NB4 (cell line): Measurements from ENCODE around the gene KIAA1328.
"Not testable (repeated sequence)": the region's sequence is repeated elsewhere in the genome, so short reads cannot be mapped to it uniquely, and the experiment has no call there.

Experiments used
- DNase-seq: peaks from one replicate; pipeline ENCODE4 v3.0.0; 2010; ENCODE audit warnings: low read depth
- H3K4me3 ChIP-seq: one replicate; pipeline ENCODE4 v1.5.1; 2011; ENCODE audit warnings: mild to moderate bottlenecking, low read depth, low read length, moderate library complexity
- CTCF ChIP-seq: IDR thresholded peaks from one replicate; pipeline ENCODE4 v1.5.1; 2012; ENCODE audit warnings: low read depth, low read length
- MAX ChIP-seq: IDR thresholded peaks from 2 replicates; pipeline ENCODE4 v1.6.1; 2011; ENCODE audit warnings: low read depth, low read length
- MYC ChIP-seq: IDR thresholded peaks from 2 replicates; pipeline ENCODE4 v1.6.1; 2011; ENCODE audit warnings: low read depth, low read length
- POLR2A ChIP-seq: IDR thresholded peaks from 2 replicates; pipeline ENCODE4 v1.6.1; 2011; ENCODE audit warnings: mild to moderate bottlenecking; ENCODE audit not compliant: insufficient read length; ENCODE audit errors: extremely low read depth

Gene KIAA1328

DNA sequence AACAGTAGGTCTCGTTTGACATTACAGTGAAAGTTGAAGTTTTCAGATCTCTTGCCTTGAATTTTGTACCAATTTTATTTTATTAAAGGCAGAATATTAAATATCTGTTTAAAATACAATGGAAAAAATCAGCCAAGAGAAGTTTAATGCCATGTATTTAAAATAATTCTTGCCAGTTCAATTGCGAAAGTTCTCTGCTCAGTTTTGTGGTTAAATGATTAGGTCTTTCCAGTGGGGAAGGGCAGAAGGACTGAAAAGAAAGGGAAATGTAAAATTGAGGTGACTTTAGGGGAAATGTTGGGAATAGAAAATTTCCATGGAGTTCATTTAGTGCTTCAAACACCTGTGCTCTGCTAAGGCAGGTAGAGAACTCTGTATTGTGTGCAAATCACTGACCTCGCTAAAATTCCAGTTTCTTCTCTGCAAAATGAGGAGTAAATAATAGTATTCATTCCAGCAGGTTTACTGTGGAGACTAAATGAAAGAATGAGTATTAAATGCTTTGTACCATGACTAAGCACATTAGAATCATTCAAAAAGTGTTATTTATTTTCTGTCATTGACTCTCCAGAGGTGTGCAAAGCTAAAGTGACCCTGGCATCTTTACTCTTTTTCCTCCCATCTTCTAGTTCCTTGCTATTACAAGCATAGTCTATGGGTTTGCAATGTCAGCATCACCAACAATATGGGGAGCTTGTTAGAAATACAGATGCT, 74.4 kb downstream of the KIAA1328 start:
- peak; percentile 1 for DNase-seq
- H3K4me3 ChIP-seq: no peak overlapping the region
- TF ChIP-seq CTCF (no peak), MAX (no peak), MYC (no peak), POLR2A (no peak)

DNA sequence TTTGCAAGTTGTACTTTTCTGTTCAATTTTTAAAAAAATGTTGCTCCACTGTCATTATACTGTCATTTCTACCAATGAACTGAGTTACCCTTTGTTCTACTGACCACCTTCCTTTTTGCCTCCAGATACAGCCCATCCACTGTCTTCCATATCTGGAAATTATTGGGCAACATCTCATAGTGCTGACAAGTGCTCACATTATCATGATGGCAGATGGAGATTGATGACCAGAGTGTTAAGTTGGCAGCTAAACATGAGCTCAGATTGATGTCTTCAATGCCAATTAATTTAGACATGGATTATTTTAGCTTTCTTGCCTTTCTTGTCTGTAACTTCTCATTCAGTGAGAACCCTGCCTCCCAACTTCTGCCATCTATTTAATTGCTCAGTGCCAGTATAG, 76.6 kb downstream of the KIAA1328 start:
- H3K4me3 ChIP-seq: no peak overlapping the region
- no peak for TF ChIP-seq MYC
- TF ChIP-seq MAX: no peak
- no peak for TF ChIP-seq POLR2A
- no peak for TF ChIP-seq CTCF

DNA sequence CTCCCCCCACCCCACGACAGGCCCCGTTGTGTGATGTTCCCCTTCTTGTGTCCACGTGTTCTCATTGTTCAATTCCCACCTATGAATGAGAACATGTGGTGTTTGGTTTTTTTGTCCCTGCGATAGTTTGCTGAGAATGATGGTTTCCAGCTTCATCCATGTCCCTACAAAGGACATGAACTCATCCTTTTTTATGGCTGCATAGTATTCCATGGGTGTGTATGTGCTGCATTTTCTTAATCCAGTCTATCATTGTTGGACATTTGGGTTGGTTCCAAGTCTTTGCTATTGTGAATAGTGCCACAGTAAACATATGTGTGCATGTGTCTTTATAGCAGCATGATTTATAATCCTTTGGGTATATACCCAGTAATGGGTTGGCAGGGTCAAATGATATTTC, 80.4 kb downstream of the KIAA1328 start:
- DNase-seq, H3K4me3 ChIP-seq: not testable (repeated sequence)

More for the DNA sequence above, 76.6 kb downstream of the KIAA1328 start:
- DNase-seq: no peak

DNA sequence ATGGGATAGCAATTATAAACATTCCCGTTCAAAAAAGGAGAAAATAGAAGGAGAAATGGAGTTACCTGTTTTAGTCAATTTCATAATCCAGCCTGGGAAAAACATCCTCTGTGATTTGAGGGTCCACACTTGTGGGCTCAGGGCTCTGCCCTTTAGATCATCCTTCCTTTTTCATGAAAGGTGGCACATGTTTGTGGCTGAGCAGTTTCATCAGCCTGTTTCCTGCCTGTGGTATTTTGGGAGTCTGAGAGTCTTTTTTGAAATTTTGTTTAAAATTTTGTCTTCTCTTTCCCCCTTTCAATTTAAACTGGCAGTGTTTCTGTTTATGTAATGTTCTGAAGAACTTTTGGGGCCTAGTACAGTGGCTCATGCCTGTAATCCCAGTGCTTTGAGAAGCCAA, 84.0 kb downstream of the KIAA1328 start:
- H3K4me3 ChIP-seq: no peak overlapping the region
- peak; percentile 29 for DNase-seq
- 0 out of 2 replicates have a peak, but pooled peaks have one; percentile 16 for TF ChIP-seq MAX
- no peak for TF ChIP-seq POLR2A
- TF ChIP-seq MYC: no peak

DNA sequence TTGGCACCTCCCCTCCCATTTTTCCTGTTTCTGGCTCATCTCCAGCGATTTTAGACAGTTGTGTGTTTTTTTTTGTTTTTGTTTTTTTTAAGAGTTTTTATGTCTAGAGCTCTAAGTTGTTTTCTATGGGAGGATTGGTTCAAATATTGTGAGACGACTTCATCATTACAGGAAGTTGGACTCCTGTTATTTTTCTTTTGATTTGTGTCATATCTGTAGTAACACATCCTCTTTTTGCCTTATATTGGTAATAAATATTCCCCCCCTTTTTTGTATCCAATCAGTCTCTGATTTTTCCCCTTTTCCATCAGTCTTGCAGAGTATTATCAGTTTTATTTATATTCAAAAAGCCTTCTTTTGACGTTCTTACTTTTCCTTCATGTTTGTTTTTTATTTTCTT, 89.0 kb downstream of the KIAA1328 start:
- H3K4me3 ChIP-seq: no peak overlapping the region
- TF ChIP-seq CTCF (no peak), MAX (no peak), MYC (no peak), POLR2A (no peak)
- DNase-seq: no peak

GRCh38 chr18:36929601-36930000, 100.7 kb downstream of the KIAA1328 start:
- no peak overlapping the region for H3K4me3 ChIP-seq
- no peak for TF ChIP-seq MAX
- no peak for TF ChIP-seq MYC
- TF ChIP-seq CTCF: no peak
- no peak for TF ChIP-seq POLR2A
- no peak for DNase-seq
